ENCODE data around the gene PRKN.
"Not testable (repeated sequence)": the region's sequence is repeated elsewhere in the genome, so short reads cannot be mapped to it uniquely, and the experiment has no call there.

Gene PRKN

DNA sequence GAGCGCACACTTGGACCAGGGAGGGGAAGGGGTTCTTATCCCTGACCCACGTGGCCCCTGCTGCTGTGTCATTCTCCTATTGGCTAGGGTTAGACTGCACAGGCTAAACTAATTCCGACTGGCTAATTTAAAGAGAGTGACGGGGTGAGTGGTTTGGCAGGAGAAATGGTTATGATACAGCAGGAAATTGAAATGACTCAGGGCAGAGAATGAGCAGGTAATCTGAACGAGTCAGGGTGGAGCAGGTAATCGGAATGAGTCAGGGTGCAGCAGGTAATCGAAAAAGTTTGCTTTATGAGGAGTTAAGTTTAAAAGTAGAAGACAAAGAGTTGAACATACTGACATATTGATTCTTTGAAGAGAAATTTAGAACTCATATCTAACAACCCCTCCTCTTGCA is 1417.8 kb downstream of the PRKN start:
- not testable (repeated sequence) for DNase-seq

DNA sequence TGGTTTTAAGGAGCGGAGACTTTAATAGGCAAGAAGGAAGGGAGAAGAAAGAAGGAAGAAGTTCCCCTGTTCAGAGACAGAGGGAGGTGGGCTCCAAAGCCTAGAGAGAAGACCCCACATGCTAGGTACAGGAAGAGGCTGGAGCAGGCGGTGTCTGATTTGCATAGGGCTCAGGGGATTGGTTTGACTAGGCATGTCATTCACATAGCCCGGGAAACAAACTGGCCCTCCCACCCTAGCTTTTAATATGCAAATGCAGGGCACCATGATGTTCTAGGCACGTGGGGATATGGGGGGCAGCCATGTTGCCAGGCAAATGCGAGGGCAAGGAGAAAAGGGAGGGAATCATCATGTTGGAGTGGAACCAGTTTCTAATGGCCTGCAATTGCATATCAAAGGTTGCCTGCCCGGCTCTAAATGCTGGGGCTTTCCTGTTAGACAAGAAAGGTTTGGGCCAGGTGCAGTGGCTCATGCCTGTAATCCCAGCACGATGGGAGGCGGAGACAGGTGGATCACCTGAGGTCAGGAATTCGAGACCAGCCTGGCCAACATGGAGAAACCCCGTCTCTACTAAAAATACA is 1419.4 kb downstream of the PRKN start:
- DNase-seq: no peak

- DNase-seq: no peak
Observed at GRCh38 chr6:161305860-161306259, 1421.7 kb downstream of the PRKN start.

DNA sequence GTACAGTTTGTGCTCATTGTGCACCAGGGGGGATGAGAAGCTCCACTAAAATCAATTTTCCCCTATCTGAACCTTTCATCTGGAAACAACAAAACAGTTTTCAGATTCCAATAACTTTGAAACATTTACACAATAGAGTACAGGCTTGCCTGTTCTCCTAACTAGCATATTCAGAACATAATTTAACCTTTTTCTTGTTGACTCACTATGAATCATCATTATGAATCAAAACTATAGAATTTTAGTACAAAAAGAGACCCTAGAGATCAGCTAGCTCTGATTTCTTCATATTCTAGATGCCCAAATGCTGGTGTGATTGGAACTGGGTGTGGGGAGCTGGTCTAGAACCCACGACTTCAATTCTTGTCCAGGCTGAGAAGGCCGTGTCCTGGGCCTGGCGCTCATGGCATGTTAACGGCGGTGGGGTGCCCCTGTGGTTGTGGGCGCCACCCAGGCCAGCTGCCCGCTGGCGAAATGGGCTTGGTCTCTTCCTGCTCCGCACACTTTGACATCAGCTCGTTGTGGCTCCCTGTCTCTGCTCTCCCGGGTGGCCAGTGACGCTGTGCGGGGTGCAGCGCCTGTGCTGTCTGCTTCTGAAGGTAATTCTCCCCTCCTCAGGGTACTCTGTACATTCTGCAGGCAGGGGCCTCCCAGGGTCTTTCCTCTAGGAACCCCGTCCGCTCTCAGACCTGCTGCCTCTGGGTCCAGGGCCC is 1423.8 kb downstream of the PRKN start:
- no peak for DNase-seq

DNA sequence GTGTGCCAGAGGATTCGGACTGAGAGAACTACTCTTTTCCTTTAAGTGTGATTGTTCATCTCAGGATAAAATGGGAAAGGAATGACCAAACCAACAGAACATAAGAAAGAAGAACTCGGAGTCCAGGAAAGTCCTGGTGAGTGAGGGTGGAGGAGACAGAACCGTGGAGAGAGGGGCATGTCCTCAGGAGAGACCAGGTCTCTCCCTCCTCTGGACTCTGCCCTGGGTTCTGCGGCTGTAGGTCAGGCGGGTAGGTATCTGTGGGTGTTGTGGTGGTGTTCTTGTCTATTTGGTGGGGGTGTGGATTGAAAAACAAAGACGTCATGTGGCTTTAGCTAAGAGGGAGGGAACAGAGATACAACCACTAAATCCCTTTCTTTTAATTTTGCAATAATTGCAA is 1424.6 kb downstream of the PRKN start:
- DNase-seq: no peak

DNA sequence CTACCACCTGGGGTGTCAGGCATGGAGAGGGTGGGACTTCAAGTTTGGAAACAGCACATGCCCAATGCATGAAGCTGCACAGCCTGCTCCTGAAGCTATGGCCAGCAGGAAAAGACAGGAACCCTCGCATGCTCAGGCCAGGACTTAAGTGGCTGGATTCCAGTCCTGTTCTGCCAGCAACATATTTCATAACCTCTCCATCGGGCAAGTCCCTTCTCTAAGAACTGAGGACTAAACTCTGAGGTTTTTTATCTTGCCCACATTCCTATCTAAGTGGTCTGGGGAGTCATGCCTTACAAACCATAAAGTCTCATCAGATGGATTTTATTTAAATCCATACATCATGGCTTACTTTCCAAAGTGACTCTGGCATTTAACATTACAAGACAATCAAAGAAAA is 1426.2 kb downstream of the PRKN start:
- DNase-seq: no peak

GRCh38 chr6:161300823-161301222 is 1426.7 kb downstream of the PRKN start:
- DNase-seq: no peak

DNA sequence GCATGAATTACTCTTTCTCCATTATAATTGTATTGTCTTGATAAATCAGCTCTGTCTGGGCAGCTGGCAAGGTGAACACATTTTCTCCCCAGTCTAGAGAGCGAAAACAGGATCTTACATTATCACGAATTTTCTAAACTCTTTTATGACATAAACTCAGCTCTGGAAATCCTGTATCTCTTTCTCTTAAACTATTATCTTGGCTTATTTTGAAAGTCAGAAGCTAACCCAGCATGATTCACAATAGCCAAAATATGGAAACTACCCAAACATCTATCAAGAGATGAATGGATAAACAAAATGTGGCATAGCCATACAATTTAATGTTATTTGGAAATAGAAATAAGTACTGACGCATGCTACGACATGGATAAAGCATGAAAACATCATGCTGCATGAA is 1427.8 kb downstream of the PRKN start:
- DNase-seq: no peak

Measured in activated gamma-delta T cell treated with Interleukin-2 at 50 U/mL for 16 hours (primary cell).